Raji (cell line): ENCODE data around the gene PLCD4.

Experiments used
- POLR2A ChIP-seq: IDR thresholded peaks from 2 replicates; pipeline ENCODE4 v1.6.1; 2011; ENCODE audit warnings: low read depth, low read length, control low read depth; ENCODE audit not compliant: insufficient read depth

The PLCD4 gene

GRCh38 chr2:218583983-218584850, 23.5 kb upstream of the PLCD4 start:
- TF ChIP-seq POLR2A, result no peak

GRCh38 chr2:218585541-218585940, 22.2 kb upstream of the PLCD4 start:
- no peak for TF ChIP-seq POLR2A

GRCh38 chr2:218605432-218605831, 2.3 kb upstream of the PLCD4 start:
- TF ChIP-seq POLR2A, result no peak

DNA sequence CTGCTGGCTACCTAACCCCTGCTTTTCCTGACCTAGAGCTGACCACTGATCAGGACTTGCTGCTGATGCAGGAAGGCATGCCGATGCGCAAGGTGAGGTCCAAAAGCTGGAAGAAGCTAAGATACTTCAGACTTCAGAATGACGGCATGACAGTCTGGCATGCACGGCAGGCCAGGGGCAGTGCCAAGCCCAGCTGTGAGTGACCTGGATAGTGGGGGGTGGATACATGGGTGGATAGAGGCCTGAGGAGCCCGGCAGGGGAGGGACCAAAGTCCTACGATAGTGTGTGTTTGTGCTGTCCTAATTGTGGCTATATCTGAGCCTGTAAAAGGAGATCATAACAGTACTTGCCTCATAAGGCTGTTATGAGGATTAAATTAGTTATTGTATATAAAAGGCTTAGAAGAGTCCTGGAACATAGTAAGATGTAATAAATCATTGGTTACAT, 8.2 kb downstream of the PLCD4 start:
- TF ChIP-seq POLR2A, result no peak

DNA sequence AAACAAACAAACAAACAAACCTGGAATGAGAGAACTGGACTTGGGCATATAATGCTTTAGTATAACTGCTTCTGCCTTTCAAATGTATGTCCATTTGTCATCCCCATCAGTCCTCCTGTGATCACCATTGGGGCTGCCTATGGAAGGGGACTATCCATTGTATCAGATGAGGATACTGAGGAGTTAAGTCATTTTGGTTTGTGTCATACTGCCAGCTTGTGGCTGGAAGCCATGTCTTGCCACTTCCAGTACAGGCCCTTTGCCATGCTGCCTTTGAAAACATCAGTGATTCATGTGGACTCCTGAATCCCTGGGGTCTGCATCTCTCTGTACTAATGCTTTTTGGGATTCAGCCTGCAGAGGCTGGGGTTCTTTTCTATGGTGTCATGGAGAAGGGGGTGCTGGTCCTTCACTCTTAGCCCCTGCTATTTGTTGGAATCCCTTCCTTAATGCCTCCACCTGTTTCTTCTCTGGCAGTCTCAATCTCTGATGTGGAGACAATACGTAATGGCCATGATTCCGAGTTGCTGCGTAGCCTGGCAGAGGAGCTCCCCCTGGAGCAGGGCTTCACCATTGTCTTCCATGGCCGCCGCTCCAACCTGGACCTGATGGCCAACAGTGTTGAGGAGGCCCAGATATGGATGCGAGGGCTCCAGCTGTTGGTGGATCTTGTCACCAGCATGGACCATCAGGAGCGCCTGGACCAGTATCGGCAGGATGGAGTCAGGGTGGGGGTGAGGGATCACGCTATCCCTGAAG, 10.6 kb downstream of the PLCD4 start:
- no peak for TF ChIP-seq POLR2A

DNA sequence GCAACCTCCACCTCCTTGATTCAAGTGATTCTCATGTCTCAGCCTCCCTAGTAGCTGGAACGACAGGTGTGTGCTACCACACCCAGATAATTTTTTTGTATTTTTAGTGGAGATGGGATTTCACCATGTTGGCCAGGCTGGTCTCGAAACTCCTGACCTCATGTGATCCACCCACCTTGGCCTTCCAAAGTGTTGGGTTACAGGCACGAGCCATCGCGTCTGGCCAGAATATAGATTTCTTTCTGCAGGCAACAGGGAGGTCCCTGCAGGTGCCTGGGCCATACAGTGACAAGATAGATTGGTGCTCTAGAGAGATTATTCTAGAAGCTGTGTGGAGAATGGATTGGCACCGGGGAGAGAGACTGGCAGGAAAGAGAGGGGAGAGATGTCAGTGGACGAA, 13.3 kb downstream of the PLCD4 start:
- TF ChIP-seq POLR2A, result no peak

GRCh38 chr2:218622606-218623365, 15.1 kb downstream of the PLCD4 start:
- TF ChIP-seq POLR2A, result no peak

DNA sequence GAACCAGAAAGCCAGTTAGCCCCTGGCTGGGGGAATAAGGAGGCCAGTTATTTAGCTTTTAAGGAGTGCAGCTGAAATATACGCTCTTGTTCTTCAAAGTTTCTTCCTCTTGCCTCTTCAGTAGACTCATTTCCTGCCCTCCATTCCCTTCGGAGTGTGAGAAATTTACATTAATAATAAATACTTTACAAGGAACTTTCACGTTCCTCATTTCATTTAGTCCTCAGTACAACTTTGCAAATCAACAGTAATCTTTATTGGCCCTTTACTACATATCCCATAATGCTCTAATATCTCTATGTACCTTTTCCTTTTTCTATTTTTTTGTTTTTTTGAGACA, 15.6 kb downstream of the PLCD4 start:
- no peak for TF ChIP-seq POLR2A

DNA sequence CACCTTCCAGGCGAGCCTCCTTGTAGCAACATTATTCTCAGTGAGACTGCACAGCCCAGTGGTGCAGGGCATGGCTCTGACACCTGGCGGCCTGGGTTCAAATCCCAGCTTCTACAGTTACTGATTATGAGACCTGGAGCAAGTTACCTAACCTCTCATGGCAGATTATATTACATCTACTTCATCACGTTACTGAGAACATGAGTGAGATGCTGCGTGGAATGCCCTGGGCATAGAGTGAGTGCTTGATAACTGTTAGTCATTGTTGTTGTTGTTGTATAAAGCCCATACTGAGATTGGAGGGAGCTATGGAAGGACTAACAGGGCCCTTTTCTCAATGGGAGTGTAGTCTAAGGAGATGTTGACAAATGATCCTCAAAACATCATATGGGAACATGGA, 18.7 kb downstream of the PLCD4 start:
- no peak for TF ChIP-seq POLR2A

DNA sequence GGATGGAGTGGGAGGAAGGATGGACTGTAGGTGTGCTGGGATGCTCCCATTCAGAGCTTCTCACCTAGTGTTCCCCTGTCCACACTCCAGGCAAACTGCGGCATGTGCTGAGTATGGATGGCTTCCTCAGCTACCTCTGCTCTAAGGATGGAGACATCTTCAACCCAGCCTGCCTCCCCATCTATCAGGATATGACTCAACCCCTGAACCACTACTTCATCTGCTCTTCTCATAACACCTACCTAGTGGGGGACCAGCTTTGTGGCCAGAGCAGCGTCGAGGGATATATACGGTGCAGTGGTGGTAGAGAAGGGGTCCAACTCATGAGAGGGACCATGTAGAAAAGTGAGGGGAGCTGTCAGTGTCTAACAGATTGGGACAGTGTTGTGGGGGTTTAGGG, 20.2 kb downstream of the PLCD4 start:
- TF ChIP-seq POLR2A, result no peak

DNA sequence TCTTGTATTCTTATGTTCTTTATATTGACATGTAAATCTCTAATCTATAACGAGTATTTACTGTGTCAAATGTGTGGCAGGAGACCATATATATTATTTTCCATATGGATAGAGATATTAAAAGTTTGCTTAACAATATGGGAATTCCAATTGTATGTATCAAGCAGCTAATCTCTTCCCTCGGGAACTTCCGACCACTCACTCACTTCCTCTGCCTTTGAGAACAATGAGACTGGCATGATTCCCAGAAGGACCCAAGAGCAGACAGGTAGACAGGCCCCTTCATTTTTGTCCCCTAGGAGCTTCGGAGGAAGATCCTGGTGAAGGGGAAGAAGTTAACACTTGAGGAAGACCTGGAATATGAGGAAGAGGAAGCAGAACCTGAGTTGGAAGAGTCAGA, 24.1 kb downstream of the PLCD4 start:
- TF ChIP-seq POLR2A, result no peak

GRCh38 chr2:218635719-218636118, 28.0 kb downstream of the PLCD4 start:
- TF ChIP-seq POLR2A, result no peak

DNA sequence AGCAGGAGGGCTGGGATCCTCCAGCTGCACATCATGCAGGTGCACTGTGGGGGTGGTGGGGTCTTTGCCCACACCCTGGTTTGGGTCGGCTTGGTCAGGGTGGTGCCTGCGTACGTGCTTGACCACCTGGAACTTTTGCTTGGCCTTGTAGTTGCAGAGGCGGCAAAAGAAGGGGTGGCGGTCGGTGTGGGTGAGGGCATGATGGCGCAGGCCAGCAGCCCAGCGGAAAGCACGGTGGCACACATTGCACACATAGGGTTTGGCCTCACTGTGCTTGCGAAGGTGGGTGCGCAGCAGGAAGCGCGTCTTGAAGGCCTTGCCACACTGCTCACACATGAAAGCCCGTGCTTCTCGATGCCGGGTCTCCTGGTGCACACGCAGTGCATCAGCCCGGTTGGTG, 30.7 kb downstream of the PLCD4 start:
- TF ChIP-seq POLR2A, result no peak

- no peak for TF ChIP-seq POLR2A
These were observed 34.5 kb downstream of the PLCD4 start for GRCh38 chr2:218642121-218642656.

DNA sequence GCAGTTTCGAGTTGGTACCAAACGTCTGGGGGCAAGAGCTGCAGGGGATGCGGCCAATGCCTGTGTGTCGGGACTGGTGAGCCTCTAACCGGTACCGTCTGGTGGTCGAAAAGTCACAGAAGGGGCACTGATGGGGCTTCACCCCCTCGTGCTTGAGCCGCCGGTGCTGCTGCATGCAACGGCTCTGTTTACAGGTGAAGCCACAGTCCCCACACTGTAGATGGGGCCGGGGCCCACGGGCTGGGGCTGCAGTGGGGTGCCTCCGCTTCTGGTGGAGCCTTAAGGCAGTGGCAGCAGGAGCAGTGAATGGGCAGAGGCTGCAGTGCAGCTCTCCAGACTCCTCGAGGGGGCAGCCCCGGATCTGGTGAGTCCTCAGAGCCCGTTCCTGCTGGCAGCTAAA, 35.1 kb downstream of the PLCD4 start:
- TF ChIP-seq POLR2A, result no peak
